A673 (cell line): ENCODE data around the gene GALNT18.

Source experiments
- CTCF ChIP-seq: fragments of 300-800, 200-600 bp; sonication (generic); conservative IDR thresholded peaks from 2 replicates; pipeline ENCODE4 v1.5.1; 2017; ENCODE audit warnings: low read depth, mild to moderate bottlenecking, antibody characterized with exemption, low read length, moderate library complexity, mixed read lengths
- EZH2 ChIP-seq: fragments of 200-600 bp; sonication (generic); IDR thresholded peaks from 2 replicates; pipeline ENCODE4 v1.6.1; 2017; ENCODE audit warnings: borderline replicate concordance, low read depth, mild to moderate bottlenecking, mixed read lengths, antibody characterized with exemption, low read length; ENCODE audit not compliant: poor library complexity, severe bottlenecking

DNA sequence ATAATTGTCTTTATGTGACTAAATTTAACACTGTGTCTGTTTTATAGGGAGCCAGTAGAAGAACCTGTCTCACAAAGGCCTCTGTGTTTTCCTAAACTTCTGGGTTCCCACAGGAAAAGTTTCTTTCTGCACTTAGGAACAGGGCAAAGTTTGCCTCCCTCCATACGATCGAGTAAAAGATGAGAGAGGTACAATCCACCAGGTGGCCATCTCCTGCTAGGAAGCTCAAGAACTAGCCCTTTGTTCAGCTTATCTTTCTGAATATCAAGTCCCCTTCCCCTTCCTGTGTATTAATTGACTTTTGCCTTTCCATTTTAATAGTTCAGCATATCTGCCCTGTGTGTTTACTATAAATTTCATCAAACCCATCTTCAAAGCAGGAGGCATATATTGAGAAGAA, 286.8 kb downstream of the GALNT18 start:
- TF ChIP-seq CTCF (no peak), EZH2 (no peak)
